22Rv1 (cell line): ENCODE data around the gene HAUS7.

Experiments
- CTCF ChIP-seq: fragments of 450-650 bp; IDR thresholded peaks from 2 replicates; pipeline ENCODE4 v1.5.1; 2017; ENCODE audit warnings: mild to moderate bottlenecking
- ZFX ChIP-seq: fragments of 450-650 bp; IDR thresholded peaks from 2 replicates; pipeline ENCODE4 v1.6.1; 2017; ENCODE audit warnings: antibody characterized with exemption, borderline replicate concordance

- TF ChIP-seq CTCF, result no peak
- no peak for TF ChIP-seq ZFX
Measured at GRCh38 chrX:153481043-153481442, 10.7 kb upstream of the HAUS7 start.
